SIG-M5 (cell line): ENCODE measurements around the gene TYK2.
A peak's percentile ranks its signal among the peaks of the same experiment; 100 is the strongest.

Source experiments
- DNase-seq: peaks from one replicate; lab custom pipeline; 2025; lab: John Stamatoyannopoulos, UW

The TYK2 gene

DNA sequence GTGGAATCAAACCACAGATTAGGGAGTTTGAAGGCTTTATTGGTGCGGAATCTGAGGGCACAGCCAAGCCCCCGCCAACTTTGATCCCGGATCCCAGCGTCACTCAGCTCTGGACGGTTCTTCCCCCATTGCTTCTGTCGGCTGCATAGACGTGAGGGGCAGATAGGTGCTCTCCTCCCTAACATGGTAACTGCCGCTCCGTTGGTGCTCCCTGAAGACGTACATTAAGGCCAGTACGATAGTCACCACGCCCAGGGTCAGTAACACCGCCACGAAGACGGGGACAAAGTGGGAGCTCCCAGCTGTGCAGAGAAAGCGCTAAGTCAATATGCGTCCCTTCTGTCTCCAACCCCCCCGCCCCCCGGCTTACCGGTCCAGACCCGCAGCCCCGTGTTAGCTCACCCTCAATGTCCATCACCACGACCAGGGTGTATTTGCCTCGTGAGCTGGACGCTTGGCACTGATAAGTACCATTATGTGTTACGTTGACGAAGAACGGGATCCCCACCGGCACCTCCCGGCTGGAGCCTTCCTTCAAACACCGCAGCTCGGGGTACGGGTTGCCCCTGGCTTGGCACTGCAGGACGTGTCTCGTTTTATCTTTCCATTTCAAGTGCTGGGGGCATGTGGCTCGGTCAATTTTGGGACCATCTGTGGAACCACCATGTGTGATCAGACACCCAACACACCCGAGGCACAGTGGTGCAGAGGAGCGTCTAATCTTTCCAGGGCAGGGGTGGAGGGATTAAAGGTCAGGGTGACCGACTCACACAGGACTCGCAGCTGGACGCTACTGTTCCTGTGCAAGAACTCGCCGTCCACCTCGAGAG, 46.4 kb downstream of the TYK2 start:
- no peak for DNase-seq

DNA sequence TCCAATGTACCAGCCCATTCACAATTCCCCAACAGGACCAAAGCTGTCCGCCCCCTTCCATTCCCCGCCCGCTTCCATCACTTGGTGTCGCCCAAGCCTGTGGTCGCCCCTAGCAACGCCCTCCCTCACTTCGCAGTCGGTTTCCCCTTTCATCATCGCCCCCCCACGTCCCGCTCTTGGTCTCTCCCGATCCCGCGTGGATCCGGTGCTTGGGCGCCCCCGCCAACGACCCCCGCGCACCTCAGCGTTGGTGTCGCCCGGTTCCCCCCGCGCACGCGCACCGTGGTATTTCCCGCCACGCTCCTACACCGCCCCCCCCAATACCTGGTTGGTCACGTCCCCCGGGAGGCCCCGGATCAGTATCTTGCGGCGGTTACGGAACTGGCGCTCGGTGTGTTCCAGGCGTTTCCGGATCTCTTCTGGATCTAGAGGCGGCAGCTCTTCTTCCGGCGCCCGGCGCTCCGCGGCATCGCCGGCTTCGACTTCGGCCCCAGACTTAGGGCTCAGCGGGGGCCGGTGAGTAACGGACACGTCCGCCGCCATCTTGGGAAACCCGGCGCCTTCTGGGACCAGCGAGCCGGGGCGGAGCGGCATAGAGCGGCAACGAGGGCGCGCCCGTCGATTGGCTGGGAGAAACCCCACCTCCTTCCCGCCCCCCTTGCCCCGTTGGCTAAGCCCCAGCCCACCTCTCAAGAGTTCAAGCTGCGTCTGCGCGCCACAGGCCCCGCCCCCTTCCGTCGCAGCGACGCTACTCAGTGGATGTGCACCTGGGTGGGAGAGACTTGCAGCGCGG, 47.2 kb downstream of the TYK2 start, which contains the start of gene RAVER1:
RAVER1 (minus strand) TSS at position 565 of the 793 bp plus-strand sequence; CDS start at position 543, 22 bp downstream.
- peak; percentile 55 for DNase-seq

GRCh38 chr19:10332158-10332964, 48.0 kb downstream of the TYK2 start:
- DNase-seq, result no peak

DNA sequence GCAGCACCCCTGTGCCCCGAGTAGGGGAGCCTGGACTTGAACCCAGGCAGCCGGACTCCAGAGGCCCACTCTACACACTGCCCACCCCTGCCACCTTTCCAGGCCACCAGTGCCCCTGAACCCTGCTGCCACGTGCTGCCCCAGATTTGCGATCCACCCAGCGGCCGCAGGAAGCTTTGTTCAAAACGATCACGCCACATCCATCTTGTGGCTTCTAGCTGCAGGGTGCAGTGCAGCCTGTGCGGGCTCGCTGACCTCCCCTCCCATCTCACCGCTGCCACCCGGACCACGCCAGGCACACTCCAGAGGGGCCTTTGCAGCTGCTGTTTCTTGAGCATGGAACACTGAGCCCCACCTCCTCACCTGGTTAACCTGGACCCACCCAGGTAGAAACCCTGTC, 50.8 kb downstream of the TYK2 start:
- DNase-seq, result no peak

GRCh38 chr19:10328558-10329429, 51.6 kb downstream of the TYK2 start:
- DNase-seq, result no peak

- DNase-seq, result no peak
Measured at GRCh38 chr19:10327793-10328192, 52.6 kb downstream of the TYK2 start.

DNA sequence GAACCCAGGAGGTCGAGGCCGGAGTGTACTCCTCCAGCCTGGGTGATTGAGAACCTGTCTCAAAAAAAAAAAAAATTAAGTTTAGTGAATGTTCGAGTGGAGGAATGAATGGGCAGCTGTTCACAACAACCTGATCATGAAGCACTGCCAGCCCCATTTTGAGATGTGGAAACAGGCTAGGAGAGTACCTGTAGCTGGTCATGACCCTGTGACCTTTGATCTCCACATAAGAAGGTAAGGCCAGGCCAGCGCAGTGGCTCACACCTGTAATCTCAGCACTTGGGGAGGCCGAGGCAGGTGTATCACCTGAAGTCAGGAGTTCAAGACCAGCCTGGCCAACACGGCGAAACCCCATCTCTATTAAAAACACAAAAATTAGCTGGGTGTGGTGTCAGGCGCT, 54.6 kb downstream of the TYK2 start:
- DNase-seq, result no peak

DNA sequence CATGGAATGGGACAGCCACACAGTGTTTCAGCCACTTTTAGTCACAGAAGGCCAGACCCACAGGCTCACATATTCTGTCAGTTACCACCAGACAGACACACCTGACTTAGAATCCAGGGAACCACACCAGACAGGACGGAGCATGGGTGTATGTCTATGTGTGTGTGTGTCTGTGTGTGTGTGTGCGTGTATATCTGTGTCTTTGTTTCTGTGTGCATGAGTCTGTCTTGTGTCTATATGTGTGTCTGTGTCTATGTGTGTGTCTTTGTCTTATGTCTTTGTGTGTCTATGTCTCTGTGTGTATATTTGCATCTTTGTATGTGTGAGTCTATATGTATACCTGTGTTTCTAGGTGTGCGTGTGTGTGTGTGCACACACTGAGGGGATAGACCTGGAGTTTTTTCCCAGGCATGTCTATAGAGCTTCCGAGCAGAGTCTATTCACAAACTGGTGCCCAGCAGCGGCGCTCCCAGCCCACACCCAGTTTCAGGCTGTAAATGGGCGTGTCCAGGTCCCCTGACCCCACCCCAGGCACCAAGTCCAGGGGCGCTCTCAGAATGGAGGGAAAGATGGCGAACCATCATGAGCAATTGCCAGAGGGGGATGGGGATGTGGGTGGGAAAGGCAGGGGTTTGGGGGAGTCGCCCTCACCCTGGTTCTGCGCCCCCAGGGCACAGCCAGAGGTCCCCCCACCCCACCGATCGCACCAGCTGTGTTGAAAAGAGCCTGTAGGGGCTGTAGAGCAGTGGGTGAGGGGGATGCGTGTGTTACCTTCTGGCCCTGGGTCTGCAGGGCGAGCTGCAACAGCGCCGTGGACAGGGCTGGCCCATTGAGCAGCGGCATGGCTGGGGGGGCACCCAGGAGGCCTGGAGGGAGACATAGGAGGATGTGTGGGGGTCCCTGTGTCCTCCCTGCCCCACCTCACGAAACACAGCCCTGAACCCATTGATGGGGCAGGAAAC, 58.2 kb downstream of the TYK2 start:
- DNase-seq, result no peak

- DNase-seq, result no peak
Measured at GRCh38 chr19:10321417-10321797, 59.0 kb downstream of the TYK2 start.

GRCh38 chr19:10320602-10321416, 59.6 kb downstream of the TYK2 start:
- no peak for DNase-seq

DNA sequence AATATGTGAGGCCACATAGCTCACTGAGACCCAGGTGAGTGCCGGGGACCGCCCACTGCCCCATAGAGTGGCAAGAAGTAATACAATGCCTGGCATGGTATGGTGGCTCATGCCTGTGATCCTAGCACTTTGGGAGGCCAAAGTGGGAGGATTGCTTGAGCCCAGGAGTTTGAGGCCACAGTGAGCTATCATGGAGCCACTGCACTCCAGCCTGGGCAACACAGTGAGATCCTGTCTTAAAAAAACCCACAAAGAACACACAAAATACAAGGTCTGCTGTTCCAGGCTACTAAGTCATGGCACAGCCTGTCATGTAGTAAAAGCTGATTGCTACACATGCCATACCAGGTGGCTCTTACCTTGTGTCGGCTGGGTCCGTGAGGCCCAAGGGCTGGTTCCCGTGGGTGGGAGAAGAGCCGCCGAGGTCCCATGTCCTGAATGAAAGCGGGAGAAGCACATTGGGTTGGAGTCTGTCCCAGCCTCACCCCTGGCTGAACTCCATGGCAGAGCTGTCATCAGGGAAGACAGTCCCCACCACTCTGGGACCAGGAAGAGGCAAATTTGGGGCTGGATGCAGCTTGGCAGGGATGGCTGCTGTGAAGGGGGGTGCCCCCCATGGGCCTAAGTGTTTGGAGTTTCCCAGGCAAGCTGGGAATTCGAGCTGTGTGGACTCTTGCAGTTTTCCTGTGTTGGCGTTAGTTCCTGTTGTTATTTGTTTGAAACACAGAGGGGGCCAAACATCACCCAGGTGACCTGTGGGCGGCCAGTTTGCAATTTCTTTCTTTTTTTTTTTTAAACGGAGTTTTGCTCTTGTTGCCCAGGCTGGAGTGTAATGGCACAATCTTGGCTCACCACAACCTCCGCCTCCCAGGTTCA, 61.3 kb downstream of the TYK2 start:
- no peak for DNase-seq

GRCh38 chr19:10317857-10318462, 62.4 kb downstream of the TYK2 start:
- no peak for DNase-seq

- DNase-seq, result no peak
Measured at GRCh38 chr19:10317045-10317856, 63.1 kb downstream of the TYK2 start.

GRCh38 chr19:10316229-10317044, 63.9 kb downstream of the TYK2 start:
- DNase-seq, result no peak

GRCh38 chr19:10315335-10316214, 64.8 kb downstream of the TYK2 start, which contains the start of gene FDX2:
TSS of gene FDX2 (minus strand) at chr19:10316015. CDS start at chr19:10315996, 19 bp downstream.
- no peak for DNase-seq
